ENCODE results near the gene KLK1. TPM values are rescaled to one million over a fixed set of nuclear protein-coding genes. Genes with fewer than 3 reads are reported as not detected.

The KLK1 gene
- total and polyA plus RNA-seq, 2 of the 13 experiments (the other 11 are each of a cell fraction or from before 2014, with no cell fraction given): not detected

GRCh38 chr19:50794876-50795663 is 28.5 kb downstream of the KLK1 start (continued):
- TF ChIP-seq GFI1 (CRISPR knock-in tag; IDR thresholded peaks at IDR 0.05; ENCODE audit: borderline replicate concordance): peak; percentile 26; the same call in 1 of the 2 replicates
- TF ChIP-seq KAT2B (IDR thresholded peaks at IDR 0.05; ENCODE audit: borderline replicate concordance, low read depth, low read length): no peak
- TF ChIP-seq ATF7-NPFF (CRISPR knock-in tag; IDR thresholded peaks at IDR 0.05; ENCODE audit: low read depth): peak; percentile 71; the same call in 1 of the 2 replicates
- TF ChIP-seq ZNF761 (CRISPR knock-in tag; conservative IDR thresholded peaks at IDR 0.05): peak; percentile 17; the same call in 1 of the 2 replicates
- TF ChIP-seq AKAP8 (CRISPR knock-in tag; IDR thresholded peaks at IDR 0.05): peak; percentile 99
- TF ChIP-seq ZNF841 (CRISPR knock-in tag; IDR thresholded peaks at IDR 0.05; ENCODE audit: borderline replicate concordance): no peak
- peak; percentile 69; the same call in 1 of the 2 replicates for TF ChIP-seq REPIN1 (CRISPR knock-in tag; IDR thresholded peaks at IDR 0.05; ENCODE audit: borderline replicate concordance, low read depth)
- TF ChIP-seq ZNF749 (CRISPR knock-in tag; IDR thresholded peaks at IDR 0.05; ENCODE audit: borderline replicate concordance): 0 out of 2 replicates have a peak, but pooled peaks have one; percentile 45
- TF ChIP-seq PRMT3 (CRISPR knock-in tag; IDR thresholded peaks at IDR 0.05; ENCODE audit: borderline replicate concordance, low read depth): peak; percentile 34; the same call in 1 of the 2 replicates
- no peak for TF ChIP-seq KMT2A (CRISPR knock-in tag; IDR thresholded peaks at IDR 0.05)
- no peak for TF ChIP-seq ATAD3A (CRISPR knock-in tag; IDR thresholded peaks at IDR 0.05)
- TF ChIP-seq TBX2 (CRISPR knock-in tag; IDR thresholded peaks at IDR 0.05; ENCODE audit: borderline replicate concordance): 0 out of 2 replicates have a peak, but pooled peaks have one; percentile 26
- 0 out of 4 replicates have a peak, but pooled peaks of 1 of the 2 experiments have one; percentile 21 for TF ChIP-seq HMGXB4 (CRISPR knock-in tag; IDR thresholded peaks at IDR 0.05; ENCODE audit: borderline replicate concordance in 1 of 2, low read depth in 1 of 2)
- no peak for TF ChIP-seq NCOR1 (IDR thresholded peaks at IDR 0.05; ENCODE audit: borderline replicate concordance, low read length)
- no peak for TF ChIP-seq SCMH1 (CRISPR knock-in tag; IDR thresholded peaks at IDR 0.05; ENCODE audit: borderline replicate concordance)
- peak; percentile 12; the same call in 1 of the 2 replicates for TF ChIP-seq ZBTB4 (CRISPR knock-in tag; IDR thresholded peaks at IDR 0.05; ENCODE audit: borderline replicate concordance)
- TF ChIP-seq POLR2G (IDR thresholded peaks at IDR 0.05; ENCODE audit: low read depth, low read length): peak; percentile 85
- TF ChIP-seq CSRNP1 (CRISPR knock-in tag; IDR thresholded peaks at IDR 0.05): peak; percentile 42; the same call in 1 of the 2 replicates
- TF ChIP-seq ZNF326 (CRISPR knock-in tag; IDR thresholded peaks at IDR 0.05; ENCODE audit: borderline replicate concordance): peak; percentile 69; the same call in 1 of the 2 replicates
- peak; percentile 99 for TF ChIP-seq TAF15 (IDR thresholded peaks at IDR 0.05; ENCODE audit: low read depth, low read length, poor library complexity, severe bottlenecking)

All from HepG2 (cell line).